ENCODE results near the gene UVRAG.

UVRAG gene

DNA sequence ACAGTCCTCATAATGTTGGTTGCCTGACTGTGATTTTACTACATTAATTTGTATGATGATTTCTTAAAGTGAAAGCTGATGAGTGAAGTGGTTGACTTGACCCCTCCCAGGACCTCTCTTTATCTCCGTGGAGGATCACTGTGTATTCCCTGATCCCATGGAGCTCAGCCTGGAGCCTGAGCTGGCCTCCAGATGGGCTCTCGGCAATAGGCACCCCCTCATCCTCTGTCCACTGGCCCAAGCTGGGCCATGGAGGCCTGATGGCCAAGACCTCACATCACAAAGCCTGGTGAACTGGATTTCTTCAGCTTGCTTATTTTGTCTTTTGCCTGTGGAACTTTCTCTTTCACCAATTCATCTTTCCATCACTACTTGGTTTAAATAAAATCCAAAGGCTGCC lies 316.1 kb downstream of the UVRAG start:
- TF ChIP-seq, protein P1, sequence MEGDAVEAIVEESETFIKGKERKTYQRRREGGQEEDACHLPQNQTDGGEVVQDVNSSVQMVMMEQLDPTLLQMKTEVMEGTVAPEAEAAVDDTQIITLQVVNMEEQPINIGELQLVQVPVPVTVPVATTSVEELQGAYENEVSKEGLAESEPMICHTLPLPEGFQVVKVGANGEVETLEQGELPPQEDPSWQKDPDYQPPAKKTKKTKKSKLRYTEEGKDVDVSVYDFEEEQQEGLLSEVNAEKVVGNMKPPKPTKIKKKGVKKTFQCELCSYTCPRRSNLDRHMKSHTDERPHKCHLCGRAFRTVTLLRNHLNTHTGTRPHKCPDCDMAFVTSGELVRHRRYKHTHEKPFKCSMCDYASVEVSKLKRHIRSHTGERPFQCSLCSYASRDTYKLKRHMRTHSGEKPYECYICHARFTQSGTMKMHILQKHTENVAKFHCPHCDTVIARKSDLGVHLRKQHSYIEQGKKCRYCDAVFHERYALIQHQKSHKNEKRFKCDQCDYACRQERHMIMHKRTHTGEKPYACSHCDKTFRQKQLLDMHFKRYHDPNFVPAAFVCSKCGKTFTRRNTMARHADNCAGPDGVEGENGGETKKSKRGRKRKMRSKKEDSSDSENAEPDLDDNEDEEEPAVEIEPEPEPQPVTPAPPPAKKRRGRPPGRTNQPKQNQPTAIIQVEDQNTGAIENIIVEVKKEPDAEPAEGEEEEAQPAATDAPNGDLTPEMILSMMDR (IDR thresholded peaks at IDR 0.05) = no peak

DNA sequence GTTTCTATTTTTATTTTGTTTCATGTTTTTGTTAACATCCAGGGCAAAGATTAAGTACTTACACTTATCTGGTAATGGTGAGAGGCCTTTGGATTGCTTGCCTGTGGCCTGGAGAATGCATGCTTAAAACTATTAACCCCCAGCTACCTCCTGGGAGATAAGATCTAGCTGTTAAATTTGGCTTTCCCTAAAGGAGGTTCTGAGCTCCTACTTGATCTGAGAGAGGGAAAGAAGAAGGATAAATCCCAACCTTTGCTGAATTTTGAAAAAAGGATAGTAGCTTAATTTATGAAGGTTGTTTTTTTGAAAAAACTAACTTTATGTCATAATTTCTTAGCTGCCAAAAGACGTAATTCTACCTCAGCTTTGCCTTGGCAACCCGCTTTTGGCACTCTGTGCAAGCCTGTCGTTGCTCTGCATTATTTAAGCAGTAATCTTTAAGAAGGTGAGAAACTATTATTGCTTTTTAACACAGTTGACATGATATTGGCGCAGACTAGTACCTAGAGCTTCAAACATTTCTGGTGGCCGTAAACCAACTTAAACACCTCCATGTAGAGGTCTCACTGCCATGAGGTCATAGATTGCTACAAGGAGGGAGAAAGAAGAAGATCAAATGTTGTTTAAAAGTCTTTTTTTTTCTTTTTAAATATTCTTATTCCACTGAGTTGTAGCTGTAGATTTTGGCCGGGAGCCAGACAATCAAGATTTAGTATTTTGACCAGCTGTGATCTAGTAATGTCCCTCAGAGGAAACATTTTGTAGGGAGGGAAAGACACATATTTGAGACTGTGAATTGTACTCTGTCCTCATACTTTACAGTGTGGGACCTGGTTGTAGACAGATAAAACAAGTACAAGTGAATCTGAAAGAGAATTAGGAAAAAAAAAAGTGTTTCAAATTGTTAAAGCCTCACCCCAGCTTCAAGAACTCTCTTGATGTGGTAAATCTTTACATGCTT lies 316.9 kb downstream of the UVRAG start:
- TF ChIP-seq, protein P1 (IDR thresholded peaks at IDR 0.05) = no peak

DNA sequence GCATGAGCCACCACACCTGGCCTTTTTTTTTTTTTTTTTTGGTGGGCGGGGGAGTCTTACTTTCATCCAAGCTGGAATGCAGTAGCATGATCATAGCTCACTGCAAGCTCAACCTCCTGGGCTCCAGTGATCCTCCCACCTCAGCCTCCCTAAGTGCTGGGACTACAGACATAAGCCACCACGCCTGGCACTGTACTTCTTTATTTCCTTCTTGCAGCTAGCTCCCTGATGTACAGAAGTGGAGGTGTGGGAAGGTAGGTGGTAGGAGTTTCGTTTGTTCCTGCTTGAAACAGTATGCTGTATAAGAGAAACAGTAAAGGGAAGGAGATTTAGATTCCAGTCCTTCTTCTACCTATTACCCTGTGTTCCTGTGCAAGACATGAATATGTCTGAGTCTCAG lies 319.2 kb downstream of the UVRAG start:
- TF ChIP-seq, protein P1 (IDR thresholded peaks at IDR 0.05) = no peak

DNA sequence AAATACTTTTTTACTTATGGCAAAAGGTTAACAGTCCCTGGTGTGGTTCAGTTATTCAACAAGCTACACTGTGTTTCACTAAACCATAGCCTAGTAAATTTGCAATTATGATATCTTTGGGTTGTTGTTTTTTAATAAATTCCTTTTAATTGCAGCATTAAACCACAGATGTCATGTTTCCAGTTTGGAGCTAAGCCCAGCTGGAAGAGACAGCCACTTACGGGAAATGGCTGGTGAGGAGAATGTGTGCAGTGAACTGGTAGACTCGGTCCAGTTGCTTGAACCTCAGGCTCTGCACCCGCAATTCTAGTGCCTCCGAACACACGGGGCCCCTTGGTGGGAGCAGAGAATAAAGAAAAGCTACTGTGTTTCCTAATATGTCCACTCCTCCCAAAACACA lies 320.5 kb downstream of the UVRAG start:
- TF ChIP-seq, protein P1 (IDR thresholded peaks at IDR 0.05) = no peak

DNA sequence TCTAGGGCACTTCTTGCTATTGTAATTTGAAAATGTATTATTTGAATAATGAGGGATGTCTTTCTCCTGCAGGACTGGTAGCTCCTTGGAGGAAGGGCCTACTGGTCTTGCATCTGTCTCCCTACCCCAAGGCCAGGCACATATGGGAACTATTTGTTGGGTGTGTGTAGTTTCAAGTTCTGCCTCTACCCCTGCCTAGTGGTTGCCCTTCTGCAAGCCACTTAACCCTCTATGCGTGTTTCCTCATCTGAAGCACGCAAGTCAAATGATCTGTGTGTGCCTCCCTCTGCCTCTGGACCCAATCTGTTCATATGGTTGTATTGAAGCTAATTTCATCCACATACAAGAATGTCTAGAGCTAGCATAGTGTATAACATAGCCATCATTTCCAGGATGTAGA lies 324.3 kb downstream of the UVRAG start:
- TF ChIP-seq, protein P1 (IDR thresholded peaks at IDR 0.05) = no peak

DNA sequence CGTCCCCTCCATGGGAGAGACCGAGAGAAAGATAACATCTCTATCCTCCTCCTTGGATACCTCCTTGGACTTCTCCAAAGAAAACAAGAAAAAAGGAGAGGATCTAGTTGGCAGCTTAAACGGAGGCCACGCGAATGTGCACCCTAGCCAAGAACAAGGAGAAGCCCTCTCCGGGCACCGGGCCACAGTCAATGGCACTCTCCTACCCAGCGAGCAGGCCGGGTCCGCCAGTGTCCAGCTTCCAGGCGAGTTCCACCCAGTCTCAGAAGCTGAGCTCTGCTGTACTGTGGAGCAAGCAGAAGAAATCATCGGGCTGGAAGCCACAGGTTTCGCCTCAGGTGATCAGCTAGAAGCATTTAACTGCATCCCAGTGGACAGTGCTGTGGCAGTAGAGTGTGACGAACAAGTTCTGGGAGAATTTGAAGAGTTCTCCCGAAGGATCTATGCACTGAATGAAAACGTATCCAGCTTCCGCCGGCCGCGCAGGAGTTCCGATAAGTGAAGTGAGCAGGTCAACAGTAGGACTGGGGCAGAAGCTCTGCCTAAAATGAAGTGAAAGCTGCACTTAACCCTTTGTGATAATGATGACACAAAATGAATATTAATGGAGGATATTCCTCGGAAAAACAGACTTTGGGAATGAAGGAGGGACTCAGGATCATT lies 326.0 kb downstream of the UVRAG start:
- TF ChIP-seq, protein P1 (IDR thresholded peaks at IDR 0.05) = no peak

DNA sequence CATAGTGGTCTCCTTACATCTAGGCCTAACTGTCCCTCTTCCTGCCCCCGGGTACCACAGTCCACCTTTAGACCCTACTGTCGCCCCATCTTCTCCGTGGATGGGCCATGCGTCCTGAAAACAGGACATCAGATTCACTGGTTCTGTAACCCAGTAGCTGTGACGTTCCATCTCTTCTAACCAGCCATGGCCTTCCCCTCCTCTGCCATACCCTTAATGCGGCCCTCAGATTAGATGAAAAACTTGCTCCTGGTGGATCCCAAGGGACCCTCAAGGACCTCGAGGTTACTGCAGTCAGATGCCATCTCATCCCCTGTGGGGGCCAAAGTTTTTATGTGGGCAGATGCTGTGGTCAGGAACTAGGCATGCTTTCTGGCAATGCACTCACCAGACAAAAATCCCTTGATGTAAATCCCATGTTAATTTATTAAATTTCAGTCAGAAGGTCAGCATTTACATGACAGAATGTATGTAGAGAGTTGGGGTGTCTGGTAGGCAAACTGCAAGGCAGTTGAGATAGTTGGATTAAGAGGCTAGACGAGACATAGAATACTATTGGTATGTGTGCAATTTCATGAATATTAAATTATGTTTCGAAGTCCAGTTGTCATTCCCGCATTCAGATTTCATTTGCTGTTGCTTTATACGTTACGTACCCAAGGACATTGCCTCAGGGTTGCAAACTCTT lies 327.0 kb downstream of the UVRAG start:
- TF ChIP-seq, protein P1 (IDR thresholded peaks at IDR 0.05) = no peak
